B cell (primary cell): Measurements from ENCODE around the gene UBE2Q2. TPM values are rescaled to one million over a fixed set of nuclear protein-coding genes. Genes with fewer than 3 reads are reported as not detected.

Experiments
- ATAC-seq: fragments of 200-7000 bp; cut with Tn5 transposase; one replicate; pipeline ENCODE4 v1.10.0; 2021; ENCODE audit warnings: low read depth, mild to moderate bottlenecking, moderate number of reproducible peaks, moderate library complexity
- CTCF ChIA-PET: fragments of 350-600 bp; sonication (Branson Sonifier 250); formaldehyde crosslinking; loops from one replicate; lab custom pipeline; 2021; ENCODE audit warnings: antibody characterized with exemption, inconsistent platforms; lab: Charles Lee
- POLR2A ChIA-PET: fragments of 350-600 bp; sonication (Branson Sonifier 250); formaldehyde crosslinking; loops from one replicate; lab custom pipeline; 2021; ENCODE audit warnings: antibody characterized with exemption; lab: Charles Lee
- DNase-seq: peaks from one replicate; pipeline ENCODE4 v3.0.0; 2013
- H2AFZ ChIP-seq: 2 replicates; pipeline ENCODE4 v1.6.1; 2012; ENCODE audit warnings: mild to moderate bottlenecking, low read depth, low read length; ENCODE audit not compliant: insufficient read depth, poor library complexity, severe bottlenecking
- H3K27ac ChIP-seq, 2 donors: 1 replicate in 1 of 2; 2 replicates in 1 of 2; pipeline ENCODE4 v1.5.1; 2012 to 2013; ENCODE audit warnings: low read length in 2 of 2, mild to moderate bottlenecking in 2 of 2, moderate library complexity in 1 of 2
- H3K27me3 ChIP-seq, 4 experiments: fragments of 200-600 bp in 1 of 4; sonication (generic) in 1 of 4; replicated peaks in 1 of 4; 1 replicate in 2 of 4; 2 replicates in 2 of 4; pipeline versions ENCODE4 v1.6.1 to v1.7.0; 2013 to 2016; ENCODE audit warnings: low read length in 3 of 4, mild to moderate bottlenecking in 2 of 4, mixed read lengths in 1 of 4, moderate library complexity in 1 of 4; ENCODE audit not compliant: insufficient read depth in 4 of 4, control insufficient read depth in 3 of 4; ENCODE audit errors: control extremely low read depth in 1 of 4
- H3K36me3 ChIP-seq, 2 experiments: replicated peaks in 1 of 2; 1 replicate in 1 of 2; 2 replicates in 1 of 2; pipeline versions ENCODE4 v1.6.1 to v1.7.1; 2013; ENCODE audit warnings: low read length in 1 of 2; ENCODE audit not compliant: insufficient read depth in 2 of 2, control insufficient read depth in 1 of 2; ENCODE audit errors: control extremely low read depth in 1 of 2, extremely low read depth in 1 of 2
- H3K4me1 ChIP-seq, 2 donors: fragments of 200-600 bp in 1 of 2; sonication (generic) in 1 of 2; 1 replicate in 1 of 2; 2 replicates in 1 of 2; pipeline versions ENCODE4 v1.5.1 to v1.6.1; 2013 to 2017; ENCODE audit warnings: low read length in 2 of 2; ENCODE audit not compliant: control insufficient read depth in 2 of 2, insufficient read depth in 2 of 2
- H3K4me2 ChIP-seq: replicated peaks from 2 replicates; pipeline ENCODE3; 2012; ENCODE audit warnings: mild to moderate bottlenecking, low read depth, low read length; ENCODE audit not compliant: poor library complexity, severe bottlenecking
- H3K4me3 ChIP-seq, 5 experiments: fragments of 200-600 bp in 1 of 5; sonication (generic) in 1 of 5; 1 replicate in 3 of 5; 2 replicates in 2 of 5; pipeline versions ENCODE4 v1.5.1 to v1.7.0; 2011 to 2016; ENCODE audit warnings: low read length in 4 of 5, mild to moderate bottlenecking in 4 of 5, low read depth in 2 of 5, control low read depth in 1 of 5, moderate library complexity in 1 of 5; ENCODE audit not compliant: insufficient read depth in 1 of 5; ENCODE audit errors: control extremely low read depth in 1 of 5, extremely low read depth in 1 of 5
- H3K79me2 ChIP-seq: fragments of 200-600 bp; sonication (generic); one replicate; pipeline ENCODE4 v1.6.0; 2016; ENCODE audit warnings: low read length; ENCODE audit not compliant: control insufficient read depth, insufficient read depth
- H3K9ac ChIP-seq: fragments of 200-600 bp; sonication (generic); 2 replicates; pipeline ENCODE4 v1.6.1; 2017; ENCODE audit warnings: mild to moderate bottlenecking, low read length, moderate library complexity
- H3K9me3 ChIP-seq, 3 donors: one replicate each; pipeline versions ENCODE4 v1.6.1 to v1.7.1; 2013; ENCODE audit warnings: low read length in 2 of 3; ENCODE audit not compliant: control insufficient read depth in 2 of 3, insufficient read depth in 1 of 3; ENCODE audit errors: control extremely low read depth in 1 of 3
- H4K20me1 ChIP-seq: 2 replicates; pipeline ENCODE4 v1.6.0; 2012; ENCODE audit warnings: mild to moderate bottlenecking, low read length; ENCODE audit not compliant: insufficient read depth, control insufficient read depth, poor library complexity, severe bottlenecking
- H3K27ac Mint-ChIP-seq: one replicate; pipeline ENCODE4 v1.8.0; 2021; ENCODE audit warnings: mixed read lengths
- H3K27me3 Mint-ChIP-seq: one replicate; pipeline ENCODE4 v1.8.0; 2021; ENCODE audit warnings: mixed read lengths
- H3K4me1 Mint-ChIP-seq: one replicate; pipeline ENCODE4 v1.8.0; 2021; ENCODE audit warnings: mixed read lengths
- H3K4me3 Mint-ChIP-seq: one replicate; pipeline ENCODE4 v1.8.0; 2021; ENCODE audit warnings: mixed read lengths
- H3K9me3 Mint-ChIP-seq: one replicate; pipeline ENCODE4 v1.8.0; 2022; ENCODE audit warnings: mixed read lengths; ENCODE audit not compliant: insufficient read depth
- CTCF ChIP-seq: fragments of 200-600 bp; IDR thresholded peaks from one replicate; pipeline ENCODE4 v1.8.0; 2022; ENCODE audit warnings: antibody characterized with exemption, mild to moderate bottlenecking
- EZH2 ChIP-seq: IDR thresholded peaks from 2 replicates; pipeline ENCODE4 v1.6.1; 2012; ENCODE audit warnings: borderline replicate concordance, low read depth, mild to moderate bottlenecking, moderate library complexity, low read length; ENCODE audit not compliant: insufficient read depth, poor library complexity, severe bottlenecking
- WGBS: methylation state at CpG from one replicate; pipeline ENCODE4 v1.1.5; 2013; ENCODE audit warnings: missing lambda C conversion rate; ENCODE audit not compliant: insufficient coverage; 5-methylcytosine and 5-hydroxymethylcytosine counted together
- intact Hi-C: fragments of 100-400 bp; cut with micrococcal nuclease; formaldehyde crosslinking; loops from one replicate; pipeline ENCODE4 v1.10.0; 2022
- polyA plus RNA-seq: library from polyadenylated mRNA; depleted of rRNA; stranded (reverse); fragments of >200 nt; gene quantifications from 2 replicates; pipeline ENCODE4 v1.2.3, GENCODE V29; 2012
- total RNA-seq, 2 donors: library from RNA; stranded (reverse); fragments of 120-200 nt in 1 of 2; gene quantifications; 1 replicate in 1 of 2; 2 replicates in 1 of 2; pipeline versions ENCODE4 v1.2.3 to v1.2.4, GENCODE V29; 2013 to 2022

The UBE2Q2 gene
- total and polyA plus RNA-seq, 2 donors (not counting 1 experiment from before 2014, with no cell fraction given): 11.4 to 33.6 TPM

GRCh38 chr15:75823860-75824613 is 19.2 kb upstream of the UBE2Q2 start:
- TF ChIP-seq EZH2 (no peak), CTCF (no peak)
- Mint-ChIP-seq H3K4me1 (no peaks in the 10 kb centered on the region), H3K27me3 (peaks cover 13% of the 10 kb centered on the region), H3K27ac (no peak overlapping the region), H3K9me3 (no peaks in the 10 kb centered on the region), H3K4me3 (no peak overlapping the region)
- WGBS: 89% methylated on average over 6 of the region's 7 CpGs
- Histone ChIP-seq H3K9me3 (no peaks in the 10 kb centered on the region), H4K20me1 (no peaks in the 10 kb centered on the region), H2AFZ (no peak overlapping the region), H3K4me1 (no peaks in the 10 kb centered on the region), H3K9ac (no peak overlapping the region), H3K27me3 (peaks cover 0 to 4% (median 0%) of the 10 kb centered on the region in 4 experiments), H3K79me2 (no peaks in the 10 kb centered on the region), H3K4me3 (no peak overlapping the region), H3K36me3 (no peaks in the 10 kb centered on the region), H3K4me2 (no peak overlapping the region), H3K27ac (no peak overlapping the region)
- ChIA-PET POLR2A (no interaction called here), CTCF (no interaction called here)
- no peak for DNase-seq
- no peak for ATAC-seq
- intact Hi-C loops: no loop called here

- POLR2A ChIA-PET: no interaction called here
- no peaks in the 10 kb centered on the region for H3K36me3 ChIP-seq
- CTCF ChIA-PET: no interaction called here
- no peak for TF ChIP-seq CTCF
- no peak for TF ChIP-seq EZH2
- no peak overlapping the region for H2AFZ ChIP-seq
- no peaks in the 10 kb centered on the region for H3K4me1 ChIP-seq
- H3K9me3 ChIP-seq: no peaks in the 10 kb centered on the region
- H3K27ac ChIP-seq: no peak overlapping the region
- no peak overlapping the region for H3K9ac ChIP-seq
- 80% methylated on average over 1 of the region's 3 CpGs for WGBS
- Mint-ChIP-seq H3K27ac (no peak overlapping the region), H3K4me1 (no peaks in the 10 kb centered on the region), H3K4me3 (no peak overlapping the region), H3K9me3 (no peaks in the 10 kb centered on the region), H3K27me3 (peaks cover 14% of the 10 kb centered on the region)
- H3K79me2 ChIP-seq: no peaks in the 10 kb centered on the region
- ATAC-seq (no peak), DNase-seq (no peak)
- H3K4me2 ChIP-seq: no peak overlapping the region
- intact Hi-C loops: no loop called here
- peaks cover 0 to 4% (median 0%) of the 10 kb centered on the region in 4 experiments for H3K27me3 ChIP-seq
- no peak overlapping the region for H3K4me3 ChIP-seq
- H4K20me1 ChIP-seq: no peaks in the 10 kb centered on the region
These were observed 15.6 kb upstream of the UBE2Q2 start for GRCh38 chr15:75827691-75828090.
